ENCODE measurements around the gene KNTC1.
"Not testable (repeated sequence)": the region's sequence is repeated elsewhere in the genome, so short reads cannot be mapped to it uniquely, and the experiment has no call there.

Gene KNTC1

DNA sequence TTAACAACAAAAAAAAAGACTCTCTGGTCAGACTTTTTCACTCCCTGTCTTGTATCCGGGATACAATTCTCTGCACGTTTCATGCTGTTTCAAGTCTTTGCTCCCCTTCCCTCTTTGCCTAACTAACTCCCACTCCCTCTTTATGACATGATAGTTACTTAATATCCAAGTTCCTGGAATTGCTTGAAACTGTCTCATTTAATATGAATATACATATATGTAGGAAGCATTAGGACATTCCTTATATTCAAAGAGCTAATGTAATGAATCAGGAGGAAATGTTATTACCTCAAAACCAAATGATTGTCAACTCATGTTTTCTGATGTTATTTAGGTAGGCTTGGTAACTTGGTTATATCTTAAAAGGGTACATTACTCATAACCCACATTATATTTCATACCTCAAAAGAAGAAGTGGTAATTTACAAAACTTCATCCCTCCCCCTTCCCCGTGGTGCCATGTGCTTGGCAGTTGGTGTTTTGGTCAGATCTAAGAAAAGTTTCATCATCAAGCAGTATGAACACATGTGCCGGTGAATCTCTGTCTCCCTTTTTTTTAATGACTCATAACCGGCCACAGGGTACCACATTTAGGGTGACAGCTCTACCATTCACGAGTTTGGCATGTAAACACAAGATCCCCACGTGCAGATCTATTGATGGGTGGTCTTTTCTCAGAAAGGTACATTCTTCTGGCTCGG is 119.6 kb downstream of the KNTC1 start:
- peak; percentile 29 to 35 for DNase-seq (ENCODE audit: low read depth in 2 of 2, low spot score in 1 of 2)

DNA sequence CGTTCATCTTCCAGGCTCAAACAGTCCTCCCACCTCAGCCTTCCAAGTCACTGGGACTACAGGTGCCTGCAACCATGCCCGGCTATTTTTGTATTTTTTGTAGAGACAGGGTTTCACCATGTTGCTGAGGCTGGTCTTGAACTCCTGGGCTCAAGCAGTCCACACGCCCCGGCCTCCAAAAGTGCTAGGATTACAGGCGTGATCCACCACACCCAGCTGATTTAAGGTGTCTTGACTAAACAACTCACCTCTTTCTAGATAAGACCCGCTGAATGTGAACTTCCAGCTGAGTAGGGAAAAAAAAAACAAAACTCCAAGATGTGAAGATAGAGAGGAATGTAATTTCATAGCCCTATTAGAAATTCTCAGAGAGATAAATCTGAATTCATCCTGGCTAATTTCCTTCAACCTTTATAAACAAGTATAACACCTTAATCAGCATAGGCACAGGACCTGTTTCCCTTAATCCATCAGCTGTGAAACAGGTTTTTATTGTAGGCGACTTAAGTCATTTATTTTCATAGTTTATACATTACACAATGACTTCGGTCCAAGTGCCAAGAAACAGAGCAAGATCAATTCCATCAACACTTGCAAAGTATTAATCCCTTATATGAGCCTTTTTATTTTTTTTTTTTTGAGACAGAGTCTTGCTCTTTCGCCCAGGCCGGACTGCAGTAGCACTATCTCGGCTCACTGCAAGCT is 124.6 kb downstream of the KNTC1 start:
- DNase-seq (ENCODE audit: low read depth in 2 of 2, low spot score in 1 of 2): no peak

DNA sequence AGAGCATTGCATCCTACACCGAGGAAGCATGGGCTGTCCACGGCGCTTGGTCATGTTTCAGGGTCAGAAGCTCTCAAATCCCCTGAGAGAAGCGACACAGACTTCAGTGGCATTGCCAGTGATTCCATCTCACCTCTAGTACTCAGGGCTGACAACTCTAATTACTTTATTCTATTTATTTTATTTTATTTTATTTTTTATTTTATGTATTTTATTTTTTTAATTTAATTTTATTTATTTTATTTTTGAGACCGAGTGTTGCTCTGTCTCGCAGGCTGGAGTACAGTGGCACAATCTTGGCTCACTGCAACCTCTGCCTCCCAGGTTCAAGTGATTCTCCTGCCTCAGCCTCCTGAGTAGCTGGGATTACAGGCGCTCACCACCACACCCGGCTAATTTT is 126.2 kb downstream of the KNTC1 start:
- not testable (repeated sequence) for DNase-seq (ENCODE audit: low read depth in 2 of 2, low spot score in 1 of 2)

DNA sequence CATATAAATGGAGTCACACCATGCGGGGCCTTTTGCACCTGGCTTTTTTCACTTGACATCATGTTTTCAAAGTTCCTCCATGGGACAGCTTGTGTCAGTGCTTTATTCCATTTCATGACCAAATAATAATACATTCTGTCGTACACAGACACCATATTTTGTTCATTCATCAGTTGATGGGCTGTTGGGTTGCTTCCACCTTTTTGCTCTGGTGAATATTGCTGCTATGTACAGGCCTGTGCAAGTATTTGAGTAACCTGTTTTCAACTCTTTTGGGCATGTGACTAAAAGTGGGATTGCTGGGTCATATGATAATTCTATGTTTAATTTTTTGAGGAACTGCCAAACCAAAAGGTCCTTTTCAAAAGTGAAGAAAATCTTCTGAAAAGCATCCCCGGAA is 129.2 kb downstream of the KNTC1 start:
- no peak for DNase-seq (ENCODE audit: low read depth in 2 of 2, low spot score in 1 of 2)

DNA sequence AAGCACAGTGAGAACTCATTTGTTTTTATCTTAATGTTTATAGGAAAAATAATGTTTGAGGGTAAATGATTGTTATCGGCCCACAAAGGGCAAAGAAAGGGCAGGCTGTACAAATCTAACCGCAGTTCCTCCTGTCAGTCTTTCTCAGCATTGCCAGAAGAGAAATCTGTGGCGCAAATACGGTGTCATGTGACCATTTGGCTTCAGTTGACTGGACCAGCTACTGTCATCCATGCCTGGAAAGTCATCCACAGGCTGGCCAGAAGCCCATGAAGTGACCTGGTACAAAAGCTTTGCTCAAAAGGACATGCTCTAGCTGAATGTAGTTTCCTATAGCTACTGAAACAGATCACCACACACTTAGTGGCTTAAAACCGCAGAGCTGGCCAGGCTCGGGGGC is 132.5 kb downstream of the KNTC1 start:
- no peak for DNase-seq (ENCODE audit: low read depth in 2 of 2, low spot score in 1 of 2)

DNA sequence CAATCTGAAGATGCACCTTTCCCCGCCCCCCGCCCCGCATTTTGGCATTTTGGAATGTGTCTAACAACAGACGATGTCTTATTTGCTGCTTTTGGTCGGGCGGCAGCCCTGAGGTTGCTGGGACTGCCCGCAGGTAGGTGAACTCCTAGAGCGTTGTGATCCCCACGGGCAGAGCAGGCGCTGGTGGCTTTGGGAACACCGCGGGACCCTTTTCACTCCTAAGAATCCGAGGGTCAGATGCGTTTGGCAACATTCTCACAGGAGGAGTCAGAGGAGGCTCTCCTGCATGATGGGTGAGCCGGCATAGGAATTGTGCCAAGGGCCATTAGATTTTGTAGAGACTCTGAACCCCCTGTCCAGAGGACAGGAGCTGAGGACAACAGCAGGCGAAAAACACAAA is 134.2 kb downstream of the KNTC1 start:
- DNase-seq (ENCODE audit: low read depth in 2 of 2, low spot score in 1 of 2): no peak

DNA sequence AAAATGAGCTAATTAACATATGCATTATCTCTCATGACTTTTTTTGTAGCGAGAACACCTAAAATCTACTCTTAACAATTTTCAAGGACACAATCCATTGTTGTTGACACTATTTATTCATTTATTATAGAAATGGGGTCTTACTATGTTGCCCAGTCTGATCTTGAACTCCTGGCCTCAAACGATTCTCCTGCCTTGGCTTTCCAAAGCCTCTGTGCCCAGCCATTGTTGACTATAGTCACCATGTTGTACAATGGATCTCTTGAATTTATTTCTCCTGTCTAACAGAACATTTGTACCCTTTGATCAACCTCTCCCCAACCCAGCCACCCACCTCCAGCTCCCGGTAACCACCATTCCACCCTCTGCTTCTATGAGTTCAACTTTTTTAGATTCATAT is 134.9 kb downstream of the KNTC1 start:
- no peak for DNase-seq (ENCODE audit: low read depth in 2 of 2, low spot score in 1 of 2)

DNA sequence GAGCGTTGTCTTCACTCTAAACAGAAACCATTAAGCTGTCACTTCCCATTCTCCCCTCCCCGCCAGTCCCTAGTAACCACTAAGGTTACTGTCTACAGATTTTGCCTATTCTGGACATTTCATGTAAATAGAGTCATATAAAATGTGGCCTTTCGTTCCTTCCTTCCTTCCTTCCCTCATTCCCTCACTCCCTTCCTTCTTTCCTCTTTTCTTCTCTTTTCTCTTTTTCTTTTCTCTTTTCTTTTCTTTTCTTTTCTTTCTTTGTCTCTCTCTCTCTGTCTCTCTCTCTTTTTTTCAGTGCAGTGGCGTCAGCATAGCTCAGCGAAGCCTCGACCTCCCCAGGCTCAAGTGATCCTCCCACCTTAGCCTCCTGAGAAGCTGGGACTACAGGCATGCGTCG is 138.3 kb downstream of the KNTC1 start:
- DNase-seq (ENCODE audit: low read depth in 2 of 2, low spot score in 1 of 2): no peak

DNA sequence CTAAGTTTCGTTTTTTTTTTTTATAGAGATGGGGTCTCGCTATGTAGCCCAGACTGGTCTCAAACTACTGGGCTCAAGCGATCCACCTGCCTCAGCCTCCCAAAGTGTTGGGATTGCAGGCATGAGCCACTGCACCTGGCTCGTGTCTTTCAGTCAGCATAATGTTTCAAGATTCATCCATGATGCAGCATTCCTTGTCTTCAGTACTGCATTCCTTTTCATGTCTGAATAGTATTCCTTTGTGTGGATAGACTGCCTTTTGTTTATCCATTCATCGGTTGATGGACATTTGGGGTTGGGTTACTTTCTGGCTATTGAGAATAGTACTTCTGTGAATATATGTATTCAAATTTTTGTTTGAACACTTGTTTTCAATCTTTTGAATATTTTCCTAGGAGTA is 138.7 kb downstream of the KNTC1 start:
- no peak for DNase-seq (ENCODE audit: low read depth in 2 of 2, low spot score in 1 of 2)

DNA sequence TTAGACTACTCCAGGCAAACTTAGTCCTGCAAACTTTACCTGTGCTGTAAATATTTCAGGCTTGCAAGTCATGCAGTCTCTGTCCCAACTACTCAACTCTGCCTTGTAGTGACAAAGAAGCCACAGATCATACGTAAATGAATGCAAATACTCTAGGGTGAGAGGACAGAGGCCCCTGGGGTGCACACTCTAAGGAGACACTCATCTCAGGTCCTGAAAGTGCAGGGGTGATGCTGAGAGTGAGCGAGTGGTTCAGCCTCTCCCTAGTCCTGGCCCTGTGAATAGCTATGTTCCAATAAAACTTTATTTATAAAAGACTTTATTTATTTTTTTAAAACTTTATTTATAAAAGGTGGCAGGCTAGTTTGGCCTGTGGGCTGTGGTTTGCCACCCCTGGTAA is 141.2 kb downstream of the KNTC1 start:
- no peak for DNase-seq (ENCODE audit: low read depth in 2 of 2, low spot score in 1 of 2)

DNA sequence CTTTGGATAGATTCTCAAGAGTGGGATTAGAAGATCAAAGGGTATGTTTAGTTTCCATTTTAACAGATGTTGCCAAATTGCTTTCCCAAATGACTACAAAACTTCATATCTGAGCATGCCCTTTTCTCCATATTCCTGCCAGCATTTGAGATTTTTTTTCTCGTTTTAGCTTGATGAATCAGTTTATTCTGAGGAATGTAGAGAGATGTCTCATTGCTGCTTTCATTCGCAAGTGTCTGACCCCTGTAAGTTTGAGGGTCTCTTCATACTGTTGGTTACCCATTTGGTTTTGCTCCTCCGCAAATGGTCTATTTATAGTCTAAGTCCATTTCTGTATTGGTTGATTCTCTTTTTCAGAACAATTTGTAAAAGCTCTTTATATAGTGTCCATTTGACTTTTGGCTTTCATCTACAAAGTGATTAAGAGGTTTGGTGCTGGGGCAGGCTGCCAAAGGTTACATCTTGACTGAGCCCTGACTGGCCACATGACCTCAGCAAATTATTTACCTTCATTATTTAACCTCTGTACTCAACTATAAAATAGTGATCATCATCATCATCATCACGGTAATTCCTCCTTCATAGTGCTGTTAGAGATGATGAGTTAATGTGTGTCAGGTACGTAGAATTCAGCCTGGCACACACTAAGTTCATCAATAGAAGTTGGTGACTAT is 142.5 kb downstream of the KNTC1 start:
- DNase-seq (ENCODE audit: low read depth in 2 of 2, low spot score in 1 of 2): no peak

DNA sequence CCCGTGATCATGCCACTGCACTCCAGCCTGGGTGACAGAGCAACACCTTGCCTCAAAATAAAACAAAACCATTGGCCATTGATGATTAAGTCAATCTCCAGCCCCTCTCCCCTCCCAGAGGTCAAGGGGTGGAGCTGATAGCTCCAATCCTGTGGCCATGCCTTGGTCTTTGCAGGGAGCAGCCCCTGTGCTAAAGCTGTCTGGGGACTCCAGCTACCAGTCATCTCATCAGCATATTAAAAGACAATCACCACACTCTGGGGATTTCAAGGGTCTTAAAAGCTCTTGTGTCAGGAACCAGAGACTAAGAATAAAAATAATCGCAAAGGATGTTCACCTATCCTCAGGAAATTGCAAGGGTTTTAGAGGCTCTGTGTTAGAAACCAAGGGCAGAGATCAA is 145.5 kb downstream of the KNTC1 start:
- no peak for DNase-seq (ENCODE audit: low read depth in 2 of 2, low spot score in 1 of 2)
